ENCODE measurements around the gene CACNA1D.

Gene CACNA1D

DNA sequence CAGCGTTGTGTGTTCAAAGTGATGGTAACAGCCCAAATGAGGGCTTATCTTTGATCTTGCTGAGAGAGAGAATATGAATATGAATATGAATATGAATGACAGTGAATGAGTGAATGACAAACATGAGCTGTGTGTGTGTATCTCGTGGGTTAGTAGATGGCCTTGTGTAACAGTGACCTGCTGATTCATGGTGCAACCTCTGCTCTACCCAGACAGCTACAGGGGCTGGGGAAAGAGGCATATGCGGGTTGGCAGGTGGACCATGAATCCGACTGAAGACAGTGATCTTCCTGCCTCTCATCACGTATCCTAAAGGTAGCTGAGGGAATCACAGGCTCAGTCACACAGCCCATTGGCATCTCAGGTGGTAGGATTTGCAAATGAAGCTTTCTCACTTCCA, 293.6 kb downstream of the CACNA1D start:
- no peak overlapping the region for H3K27ac ChIP-seq (ENCODE audit: low read length)
- H4K20me1 ChIP-seq (ENCODE audit: insufficient read depth, low read length), result no peaks in the 10 kb centered on the region
- TF ChIP-seq, protein P1, sequence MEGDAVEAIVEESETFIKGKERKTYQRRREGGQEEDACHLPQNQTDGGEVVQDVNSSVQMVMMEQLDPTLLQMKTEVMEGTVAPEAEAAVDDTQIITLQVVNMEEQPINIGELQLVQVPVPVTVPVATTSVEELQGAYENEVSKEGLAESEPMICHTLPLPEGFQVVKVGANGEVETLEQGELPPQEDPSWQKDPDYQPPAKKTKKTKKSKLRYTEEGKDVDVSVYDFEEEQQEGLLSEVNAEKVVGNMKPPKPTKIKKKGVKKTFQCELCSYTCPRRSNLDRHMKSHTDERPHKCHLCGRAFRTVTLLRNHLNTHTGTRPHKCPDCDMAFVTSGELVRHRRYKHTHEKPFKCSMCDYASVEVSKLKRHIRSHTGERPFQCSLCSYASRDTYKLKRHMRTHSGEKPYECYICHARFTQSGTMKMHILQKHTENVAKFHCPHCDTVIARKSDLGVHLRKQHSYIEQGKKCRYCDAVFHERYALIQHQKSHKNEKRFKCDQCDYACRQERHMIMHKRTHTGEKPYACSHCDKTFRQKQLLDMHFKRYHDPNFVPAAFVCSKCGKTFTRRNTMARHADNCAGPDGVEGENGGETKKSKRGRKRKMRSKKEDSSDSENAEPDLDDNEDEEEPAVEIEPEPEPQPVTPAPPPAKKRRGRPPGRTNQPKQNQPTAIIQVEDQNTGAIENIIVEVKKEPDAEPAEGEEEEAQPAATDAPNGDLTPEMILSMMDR (IDR thresholded peaks at IDR 0.05; ENCODE audit: low read depth, low read length), result no peak
- no peak for TF ChIP-seq EZH2phosphoT487 (IDR thresholded peaks at IDR 0.05; ENCODE audit: low read depth)
- no peaks in the 10 kb centered on the region for H3K79me2 ChIP-seq (ENCODE audit: low read length)
- H3K36me3 ChIP-seq (replicated peaks; ENCODE audit: low read depth, low read length), result no peaks in the 10 kb centered on the region
- no peak overlapping the region for H3K4me2 ChIP-seq (ENCODE audit: low read length)
- H3K4me3 ChIP-seq (ENCODE audit: low read length), result no peak overlapping the region
- no peak overlapping the region for H3K9ac ChIP-seq (ENCODE audit: low read length)
- H3K9me3 ChIP-seq (ENCODE audit: insufficient read depth, low read length), result no peaks in the 10 kb centered on the region
- no peaks in the 10 kb centered on the region for H3K4me1 ChIP-seq (ENCODE audit: low read length)
- H2AFZ ChIP-seq (ENCODE audit: low read depth, low read length), result no peak overlapping the region
- H3K27me3 ChIP-seq (ENCODE audit: low read depth, low read length), result no peaks in the 10 kb centered on the region

DNA sequence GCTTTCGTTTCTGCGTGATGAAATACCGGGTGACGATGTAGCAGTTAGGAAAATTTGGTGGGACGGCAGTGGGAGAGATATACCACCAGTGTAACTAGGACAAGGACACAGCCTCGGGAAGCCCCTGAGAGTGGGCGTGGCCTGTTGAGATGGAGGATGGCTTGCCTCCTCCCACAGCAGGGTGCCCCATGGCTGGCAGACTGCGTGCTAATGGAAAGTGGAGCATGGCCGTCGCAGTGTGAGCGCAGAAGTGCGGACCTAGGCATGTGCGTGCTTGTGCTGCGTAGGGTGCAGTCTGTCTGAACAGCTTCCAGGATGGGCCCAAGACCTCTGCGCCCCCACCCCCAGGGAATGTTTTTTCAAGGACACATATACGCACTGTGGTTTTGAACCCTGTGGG, 295.0 kb downstream of the CACNA1D start:
- Histone ChIP-seq H4K20me1 (ENCODE audit: insufficient read depth, low read length) (no peaks in the 10 kb centered on the region), H2AFZ (ENCODE audit: low read depth, low read length) (no peak overlapping the region), H3K36me3 (replicated peaks; ENCODE audit: low read depth, low read length) (no peaks in the 10 kb centered on the region), H3K4me2 (ENCODE audit: low read length) (no peak overlapping the region), H3K27me3 (ENCODE audit: low read depth, low read length) (no peaks in the 10 kb centered on the region), H3K27ac (ENCODE audit: low read length) (no peak overlapping the region), H3K9me3 (ENCODE audit: insufficient read depth, low read length) (no peaks in the 10 kb centered on the region), H3K79me2 (ENCODE audit: low read length) (no peaks in the 10 kb centered on the region), H3K4me3 (ENCODE audit: low read length) (no peak overlapping the region), H3K9ac (ENCODE audit: low read length) (no peak overlapping the region), H3K4me1 (ENCODE audit: low read length) (no peaks in the 10 kb centered on the region)
- no peak for TF ChIP-seq EZH2phosphoT487 (IDR thresholded peaks at IDR 0.05; ENCODE audit: low read depth)
- TF ChIP-seq, protein P1 (IDR thresholded peaks at IDR 0.05; ENCODE audit: low read depth, low read length), result no peak

DNA sequence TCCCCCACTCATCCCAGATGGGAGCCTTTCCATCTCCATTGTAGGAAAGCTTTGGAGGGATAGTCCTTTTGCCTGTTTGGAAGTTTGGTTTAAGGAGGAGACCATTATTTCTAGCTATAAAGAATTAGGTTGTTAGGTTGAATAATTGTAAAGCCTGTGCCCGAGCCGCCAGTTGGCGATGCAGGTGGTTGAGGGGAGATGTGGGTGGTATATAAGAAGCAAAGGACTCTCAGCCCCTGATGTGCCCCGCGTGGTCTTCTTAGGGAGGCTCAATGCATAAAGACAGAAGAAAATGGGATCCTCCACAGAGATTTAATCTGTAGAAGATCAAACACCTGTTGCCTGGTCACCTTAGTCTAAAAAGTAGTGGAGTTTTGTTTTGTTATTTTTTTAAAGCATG, 296.1 kb downstream of the CACNA1D start:
- Histone ChIP-seq H2AFZ (ENCODE audit: low read depth, low read length) (no peak overlapping the region), H3K4me2 (ENCODE audit: low read length) (no peak overlapping the region), H3K27ac (ENCODE audit: low read length) (no peak overlapping the region), H3K9me3 (ENCODE audit: insufficient read depth, low read length) (no peaks in the 10 kb centered on the region), H3K9ac (ENCODE audit: low read length) (no peak overlapping the region), H3K4me1 (ENCODE audit: low read length) (no peaks in the 10 kb centered on the region), H3K4me3 (ENCODE audit: low read length) (no peak overlapping the region), H4K20me1 (ENCODE audit: insufficient read depth, low read length) (no peaks in the 10 kb centered on the region), H3K36me3 (replicated peaks; ENCODE audit: low read depth, low read length) (no peaks in the 10 kb centered on the region), H3K27me3 (ENCODE audit: low read depth, low read length) (no peaks in the 10 kb centered on the region), H3K79me2 (ENCODE audit: low read length) (no peaks in the 10 kb centered on the region)
- TF ChIP-seq EZH2phosphoT487 (IDR thresholded peaks at IDR 0.05; ENCODE audit: low read depth), result no peak
- TF ChIP-seq, protein P1 (IDR thresholded peaks at IDR 0.05; ENCODE audit: low read depth, low read length), result no peak

DNA sequence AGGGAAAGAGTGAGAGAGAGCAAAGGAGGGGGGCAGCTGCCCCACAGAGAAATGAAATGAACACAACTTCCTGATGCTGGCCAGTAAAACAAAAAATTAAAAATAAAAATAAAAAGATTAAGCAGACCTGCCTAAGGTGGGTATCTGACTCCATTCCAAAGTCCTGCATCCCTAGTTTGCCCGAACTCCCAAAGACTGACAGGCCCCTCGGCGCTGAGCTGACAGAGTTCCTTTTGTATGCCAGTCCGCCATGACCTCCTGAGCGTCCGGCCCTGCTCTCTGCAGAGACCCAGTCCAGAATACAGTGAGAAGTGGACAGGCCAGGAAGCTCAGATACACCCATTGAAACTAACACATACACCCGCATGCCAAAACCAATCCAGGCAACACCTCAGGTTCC, 296.9 kb downstream of the CACNA1D start:
- TF ChIP-seq, protein P1 (IDR thresholded peaks at IDR 0.05; ENCODE audit: low read depth, low read length), result no peak
- TF ChIP-seq EZH2phosphoT487 (IDR thresholded peaks at IDR 0.05; ENCODE audit: low read depth), result no peak
- Histone ChIP-seq H3K27me3 (ENCODE audit: low read depth, low read length) (no peaks in the 10 kb centered on the region), H3K4me1 (ENCODE audit: low read length) (no peaks in the 10 kb centered on the region), H3K27ac (ENCODE audit: low read length) (no peak overlapping the region), H3K79me2 (ENCODE audit: low read length) (no peaks in the 10 kb centered on the region), H4K20me1 (ENCODE audit: insufficient read depth, low read length) (no peaks in the 10 kb centered on the region), H3K36me3 (replicated peaks; ENCODE audit: low read depth, low read length) (no peaks in the 10 kb centered on the region), H3K4me2 (ENCODE audit: low read length) (no peak overlapping the region), H3K9me3 (ENCODE audit: insufficient read depth, low read length) (no peaks in the 10 kb centered on the region), H3K4me3 (ENCODE audit: low read length) (no peak overlapping the region), H3K9ac (ENCODE audit: low read length) (no peak overlapping the region), H2AFZ (ENCODE audit: low read depth, low read length) (no peak overlapping the region)

Measured in OCI-LY3 (cell line).